Measurements from ENCODE around the gene KIF13A.
A peak's percentile ranks its signal among the peaks of the same experiment; 100 is the strongest.

The KIF13A gene

GRCh38 chr6:17883665-17884497 lies 103.6 kb downstream of the KIF13A start:
- peaks cover 7% of the 10 kb centered on the region; the same call in 1 of the 2 replicates for H3F3A ChIP-seq (ENCODE audit: insufficient read depth, low read length)
- 0 out of 2 replicates have a peak overlapping the region, but pooled peaks have one; percentile 36 for H3K4me3 ChIP-seq (ENCODE audit: low read length)
- TF ChIP-seq CTCF (IDR thresholded peaks at IDR 0.05; ENCODE audit: low read length): no peak
- TF ChIP-seq EZH2phosphoT487 (IDR thresholded peaks at IDR 0.05; ENCODE audit: low read length): no peak
- TF ChIP-seq EZH2 (optimal IDR thresholded peaks at IDR 0.05; ENCODE audit: low read depth, low read length): no peak
- no peak for DNase-seq
- H4K20me1 ChIP-seq (ENCODE audit: insufficient read depth, low read length): no peaks in the 10 kb centered on the region
- peak overlapping the region; percentile 7; the same call in 1 of the 2 replicates for H3K9ac ChIP-seq (ENCODE audit: low read length)
- H2AFZ ChIP-seq (ENCODE audit: low read length): peak overlapping the region; percentile 51
- no peaks in the 10 kb centered on the region for H3K79me2 ChIP-seq (ENCODE audit: low read length)
- peak overlapping the region; percentile 47; the same call in 1 of the 2 replicates for H3K27ac ChIP-seq (ENCODE audit: low read length)
- H3K9me3 ChIP-seq (replicated peaks; ENCODE audit: insufficient read depth, low read length): no peaks in the 10 kb centered on the region
- peak overlapping the region; percentile 68 for H3K4me2 ChIP-seq (ENCODE audit: low read depth, low read length)
- H3K9me2 ChIP-seq (replicated peaks; ENCODE audit: insufficient read depth, low read length): no peaks in the 10 kb centered on the region
- H3K36me3 ChIP-seq (replicated peaks; ENCODE audit: insufficient read depth, low read length): no peaks in the 10 kb centered on the region
- H3K4me1 ChIP-seq (ENCODE audit: low read length): peaks cover 10% of the 10 kb centered on the region
- no peaks in the 10 kb centered on the region for H3K27me3 ChIP-seq (replicated peaks; ENCODE audit: insufficient read depth, low read length)

GRCh38 chr6:17881085-17881858 lies 106.2 kb downstream of the KIF13A start:
- Histone ChIP-seq H4K20me1 (ENCODE audit: insufficient read depth, low read length) (no peaks in the 10 kb centered on the region), H3K4me1 (ENCODE audit: low read length) (peaks cover 10% of the 10 kb centered on the region), H3K9me2 (replicated peaks; ENCODE audit: insufficient read depth, low read length) (no peaks in the 10 kb centered on the region), H3K36me3 (replicated peaks; ENCODE audit: insufficient read depth, low read length) (no peaks in the 10 kb centered on the region), H3K27me3 (replicated peaks; ENCODE audit: insufficient read depth, low read length) (no peaks in the 10 kb centered on the region), H3K79me2 (ENCODE audit: low read length) (no peaks in the 10 kb centered on the region), H3F3A (ENCODE audit: insufficient read depth, low read length) (peaks cover 7% of the 10 kb centered on the region; the same call in 1 of the 2 replicates), H3K9me3 (replicated peaks; ENCODE audit: insufficient read depth, low read length) (no peaks in the 10 kb centered on the region), H3K27ac (ENCODE audit: low read length) (no peak overlapping the region), H3K9ac (ENCODE audit: low read length) (no peak overlapping the region), H3K4me2 (ENCODE audit: low read depth, low read length) (no peak overlapping the region), H2AFZ (ENCODE audit: low read length) (no peak overlapping the region), H3K4me3 (ENCODE audit: low read length) (no peak overlapping the region)
- TF ChIP-seq EZH2phosphoT487 (IDR thresholded peaks at IDR 0.05; ENCODE audit: low read length) (no peak), EZH2 (optimal IDR thresholded peaks at IDR 0.05; ENCODE audit: low read depth, low read length) (no peak), CTCF (IDR thresholded peaks at IDR 0.05; ENCODE audit: low read length) (no peak)
- DNase-seq: no peak

GRCh38 chr6:17879184-17879583 lies 108.3 kb downstream of the KIF13A start:
- H3K36me3 ChIP-seq (replicated peaks; ENCODE audit: insufficient read depth, low read length): no peaks in the 10 kb centered on the region
- no peaks in the 10 kb centered on the region for H3K9me2 ChIP-seq (replicated peaks; ENCODE audit: insufficient read depth, low read length)
- H3F3A ChIP-seq (ENCODE audit: insufficient read depth, low read length): no peaks in the 10 kb centered on the region
- DNase-seq: no peak
- no peaks in the 10 kb centered on the region for H3K9me3 ChIP-seq (replicated peaks; ENCODE audit: insufficient read depth, low read length)
- no peak overlapping the region for H2AFZ ChIP-seq (ENCODE audit: low read length)
- no peak overlapping the region for H3K4me2 ChIP-seq (ENCODE audit: low read depth, low read length)
- no peak overlapping the region for H3K9ac ChIP-seq (ENCODE audit: low read length)
- TF ChIP-seq CTCF (IDR thresholded peaks at IDR 0.05; ENCODE audit: low read length) (no peak), EZH2 (optimal IDR thresholded peaks at IDR 0.05; ENCODE audit: low read depth, low read length) (no peak), EZH2phosphoT487 (IDR thresholded peaks at IDR 0.05; ENCODE audit: low read length) (no peak)
- H3K4me3 ChIP-seq (ENCODE audit: low read length): no peak overlapping the region
- H3K4me1 ChIP-seq (ENCODE audit: low read length): no peaks in the 10 kb centered on the region; the same call in 1 of the 2 replicates
- H3K27ac ChIP-seq (ENCODE audit: low read length): no peak overlapping the region
- no peaks in the 10 kb centered on the region for H4K20me1 ChIP-seq (ENCODE audit: insufficient read depth, low read length)
- no peaks in the 10 kb centered on the region for H3K27me3 ChIP-seq (replicated peaks; ENCODE audit: insufficient read depth, low read length)
- H3K79me2 ChIP-seq (ENCODE audit: low read length): no peaks in the 10 kb centered on the region

Measured in MM.1S (cell line).